ENCODE data around the gene CACNB4.

GRCh38 chr2:151953467-151953866, 145.4 kb downstream of the CACNB4 start:
- TF ChIP-seq CTCF (IDR thresholded peaks at IDR 0.05 in 2 of 3, conservative IDR thresholded peaks at IDR 0.05 in 1 of 3; ENCODE audit: borderline replicate concordance in 1 of 3, insufficient read depth in 1 of 3, low read depth in 2 of 3, low read length in 2 of 3): no peak
- no peak for TF ChIP-seq EZH2phosphoT487 (IDR thresholded peaks at IDR 0.05; ENCODE audit: borderline replicate concordance)
- TF ChIP-seq RAD21 (IDR thresholded peaks at IDR 0.05; ENCODE audit: low read depth): no peak
- TF ChIP-seq POLR2AphosphoS5 (IDR thresholded peaks at IDR 0.05; ENCODE audit: low read depth, low read length): no peak
- TF ChIP-seq MAX (IDR thresholded peaks at IDR 0.05): no peak
- TF ChIP-seq EZH2 (IDR thresholded peaks at IDR 0.05): no peak
- TF ChIP-seq YY1 (IDR thresholded peaks at IDR 0.05; ENCODE audit: extremely low read depth, insufficient replicate concordance, low read depth, low read length): no peak
- no peak for TF ChIP-seq POLR2A (IDR thresholded peaks at IDR 0.05; ENCODE audit: borderline replicate concordance, extremely low read depth, insufficient read depth, insufficient read length)
- no peak for TF ChIP-seq SP1 (IDR thresholded peaks at IDR 0.05; ENCODE audit: low read depth)
- TF ChIP-seq SIN3A (IDR thresholded peaks at IDR 0.05; ENCODE audit: low read depth): no peak
- TF ChIP-seq TCF7L2 (IDR thresholded peaks at IDR 0.05; ENCODE audit: borderline replicate concordance, extremely low read depth, insufficient read depth, insufficient read length): no peak
- no peak for TF ChIP-seq ELF1 (IDR thresholded peaks at IDR 0.05; ENCODE audit: borderline replicate concordance, low read depth)
- no peak for TF ChIP-seq JUND (IDR thresholded peaks at IDR 0.05)
- no peak for TF ChIP-seq ZNF274 (IDR thresholded peaks at IDR 0.05; ENCODE audit: low read depth, low read length)

All from HCT116 (cell line).